ENCODE results near the gene TBCE.
"Not testable (repeated sequence)": the region's sequence is repeated elsewhere in the genome, so short reads cannot be mapped to it uniquely, and the experiment has no call there.

Gene TBCE

DNA sequence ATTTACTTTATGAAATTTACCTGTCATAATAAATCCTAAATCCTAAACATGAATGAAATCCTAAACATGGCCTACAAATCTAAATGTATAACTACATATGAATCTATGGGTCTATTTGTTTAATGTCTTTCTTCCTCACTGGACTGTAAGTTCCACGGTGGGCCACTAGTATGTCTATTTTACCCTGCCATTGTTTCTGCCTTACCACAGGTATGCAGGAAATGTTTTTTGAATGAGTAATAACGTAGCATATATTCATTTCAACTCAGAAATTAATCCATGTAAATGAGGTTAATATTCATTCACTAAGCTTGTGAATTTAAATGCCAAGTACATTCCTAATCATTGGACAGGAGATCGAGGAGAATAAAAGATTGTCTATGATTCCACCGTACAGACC, 101.7 kb downstream of the TBCE start:
- TF ChIP-seq, protein P1, sequence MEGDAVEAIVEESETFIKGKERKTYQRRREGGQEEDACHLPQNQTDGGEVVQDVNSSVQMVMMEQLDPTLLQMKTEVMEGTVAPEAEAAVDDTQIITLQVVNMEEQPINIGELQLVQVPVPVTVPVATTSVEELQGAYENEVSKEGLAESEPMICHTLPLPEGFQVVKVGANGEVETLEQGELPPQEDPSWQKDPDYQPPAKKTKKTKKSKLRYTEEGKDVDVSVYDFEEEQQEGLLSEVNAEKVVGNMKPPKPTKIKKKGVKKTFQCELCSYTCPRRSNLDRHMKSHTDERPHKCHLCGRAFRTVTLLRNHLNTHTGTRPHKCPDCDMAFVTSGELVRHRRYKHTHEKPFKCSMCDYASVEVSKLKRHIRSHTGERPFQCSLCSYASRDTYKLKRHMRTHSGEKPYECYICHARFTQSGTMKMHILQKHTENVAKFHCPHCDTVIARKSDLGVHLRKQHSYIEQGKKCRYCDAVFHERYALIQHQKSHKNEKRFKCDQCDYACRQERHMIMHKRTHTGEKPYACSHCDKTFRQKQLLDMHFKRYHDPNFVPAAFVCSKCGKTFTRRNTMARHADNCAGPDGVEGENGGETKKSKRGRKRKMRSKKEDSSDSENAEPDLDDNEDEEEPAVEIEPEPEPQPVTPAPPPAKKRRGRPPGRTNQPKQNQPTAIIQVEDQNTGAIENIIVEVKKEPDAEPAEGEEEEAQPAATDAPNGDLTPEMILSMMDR (IDR thresholded peaks at IDR 0.05; ENCODE audit: low read depth, low read length), result no peak
- no peak overlapping the region for H3K4me3 ChIP-seq (ENCODE audit: low read depth, low read length)

DNA sequence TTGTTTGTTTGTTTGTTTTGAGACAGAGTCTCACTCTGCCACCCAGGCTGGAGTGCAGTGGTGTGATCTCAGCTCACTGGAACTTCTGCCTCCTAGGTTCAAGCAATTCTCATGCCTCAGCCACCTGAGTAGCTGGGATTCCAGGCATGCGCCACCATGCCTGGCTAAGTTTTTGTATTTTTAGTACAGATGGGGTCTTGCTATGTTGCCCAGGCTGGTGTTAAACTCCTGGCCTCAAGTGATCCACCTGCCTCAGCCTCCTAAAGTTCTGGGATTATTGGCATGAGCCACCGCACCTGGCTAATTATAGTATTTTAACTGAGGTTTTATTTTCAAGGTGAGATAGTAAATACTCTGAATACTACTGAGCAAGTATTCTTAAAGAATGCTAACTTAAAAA, 102.7 kb downstream of the TBCE start:
- H3K4me3 ChIP-seq (ENCODE audit: low read depth, low read length), result not testable (repeated sequence)

GRCh38 chr1:235470741-235471439, 103.7 kb downstream of the TBCE start:
- H3K4me3 ChIP-seq (ENCODE audit: low read depth, low read length), result no peak overlapping the region
- TF ChIP-seq, protein P1 (IDR thresholded peaks at IDR 0.05; ENCODE audit: low read depth, low read length), result no peak

GRCh38 chr1:235473806-235474205, 106.6 kb downstream of the TBCE start:
- TF ChIP-seq, protein P1 (IDR thresholded peaks at IDR 0.05; ENCODE audit: low read depth, low read length), result no peak
- no peak overlapping the region for H3K4me3 ChIP-seq (ENCODE audit: low read depth, low read length)

- H3K4me3 ChIP-seq (ENCODE audit: low read depth, low read length), result no peak overlapping the region
- TF ChIP-seq, protein P1 (IDR thresholded peaks at IDR 0.05; ENCODE audit: low read depth, low read length), result no peak
These were observed 115.9 kb downstream of the TBCE start for GRCh38 chr1:235483090-235483489.

DNA sequence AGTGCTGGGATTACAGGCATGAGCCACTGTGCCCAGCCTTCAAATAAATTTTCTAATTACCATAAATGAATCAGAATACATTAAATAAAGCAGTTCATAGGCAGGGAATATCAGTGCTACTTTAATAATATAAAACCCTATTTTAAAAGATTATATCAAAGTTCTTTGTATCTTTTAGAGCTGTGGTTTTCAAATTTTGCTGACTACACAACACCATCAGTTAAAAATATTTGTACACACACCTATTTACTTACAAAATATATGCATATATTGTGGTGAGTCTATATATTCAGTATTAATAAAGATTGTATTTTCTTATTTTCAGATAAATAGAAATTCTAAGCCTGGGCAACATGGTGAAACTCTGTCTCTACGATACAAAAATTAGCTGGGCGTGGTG, 118.3 kb downstream of the TBCE start:
- no peak overlapping the region for H3K4me3 ChIP-seq (ENCODE audit: low read depth, low read length)
- TF ChIP-seq, protein P1 (IDR thresholded peaks at IDR 0.05; ENCODE audit: low read depth, low read length), result no peak

DNA sequence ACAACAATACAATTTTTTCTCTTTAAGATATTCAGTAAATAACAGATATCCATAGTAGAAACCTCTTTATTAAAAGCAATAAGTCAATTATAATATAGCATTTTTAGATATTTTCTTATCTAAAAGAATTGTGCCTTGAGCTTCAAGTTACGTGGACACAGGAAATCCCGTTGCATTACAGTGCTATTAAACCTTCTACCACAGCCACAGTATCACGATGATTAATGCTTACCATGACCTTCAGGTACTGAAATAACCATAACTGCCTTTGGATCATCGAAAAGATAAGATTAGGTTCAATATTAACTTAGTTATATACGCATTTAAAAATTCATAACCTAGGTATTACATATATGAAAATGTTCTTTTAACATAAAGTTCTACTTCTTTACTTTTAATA, 119.1 kb downstream of the TBCE start:
- H3K4me3 ChIP-seq (ENCODE audit: low read depth, low read length), result no peak overlapping the region
- TF ChIP-seq, protein P1 (IDR thresholded peaks at IDR 0.05; ENCODE audit: low read depth, low read length), result no peak

- no peak overlapping the region for H3K4me3 ChIP-seq (ENCODE audit: low read depth, low read length)
- TF ChIP-seq, protein P1 (IDR thresholded peaks at IDR 0.05; ENCODE audit: low read depth, low read length), result no peak
These were observed 124.4 kb downstream of the TBCE start for GRCh38 chr1:235491644-235492043.

Measured in WI38 (cell line).